KOPT-K1 (cell line): Measurements from ENCODE around the gene ARAP2.

Experiments
- H3K27ac ChIP-seq: fragments of 200-600 bp; sonication (generic); 2 replicates; pipeline ENCODE4 v1.5.1; 2016; ENCODE audit warnings: antibody characterized with exemption, mild to moderate bottlenecking, low read depth, low read length; ENCODE audit not compliant: poor library complexity, severe bottlenecking
- H3K36me3 ChIP-seq: fragments of 200-600 bp; sonication (generic); 2 replicates; pipeline ENCODE4 v1.5.1; 2017; ENCODE audit warnings: antibody characterized with exemption, mild to moderate bottlenecking, low read length, moderate library complexity; ENCODE audit not compliant: insufficient read depth
- H3K9me3 ChIP-seq: fragments of 200-600 bp; sonication (generic); 2 replicates; pipeline ENCODE4 v1.5.1; 2017; ENCODE audit warnings: antibody characterized with exemption, low read length, mild to moderate bottlenecking; ENCODE audit not compliant: insufficient read depth, poor library complexity, severe bottlenecking

ARAP2 gene

DNA sequence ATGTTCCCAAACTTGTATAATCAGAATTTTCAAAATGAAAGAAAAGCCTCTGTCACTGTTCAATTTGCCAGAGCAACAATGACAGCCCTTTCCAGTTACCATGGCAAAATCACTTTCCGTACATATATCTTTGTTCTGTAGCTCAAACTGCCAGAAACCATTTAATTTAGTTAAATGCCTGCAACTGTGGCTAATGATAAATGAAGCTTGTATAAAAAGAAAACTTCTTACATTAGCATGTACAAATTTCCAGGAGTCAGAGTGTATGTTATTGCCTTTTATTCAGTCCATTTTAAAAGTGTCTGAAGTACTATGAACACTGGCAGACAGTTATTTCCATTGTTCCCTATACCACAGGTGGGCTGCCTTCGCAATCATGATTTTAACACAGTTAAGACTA, 30.3 kb downstream of the ARAP2 start:
- H3K27ac ChIP-seq, result no peak overlapping the region
- H3K9me3 ChIP-seq, result no peaks in the 10 kb centered on the region
- peaks cover 11% of the 10 kb centered on the region for H3K36me3 ChIP-seq

DNA sequence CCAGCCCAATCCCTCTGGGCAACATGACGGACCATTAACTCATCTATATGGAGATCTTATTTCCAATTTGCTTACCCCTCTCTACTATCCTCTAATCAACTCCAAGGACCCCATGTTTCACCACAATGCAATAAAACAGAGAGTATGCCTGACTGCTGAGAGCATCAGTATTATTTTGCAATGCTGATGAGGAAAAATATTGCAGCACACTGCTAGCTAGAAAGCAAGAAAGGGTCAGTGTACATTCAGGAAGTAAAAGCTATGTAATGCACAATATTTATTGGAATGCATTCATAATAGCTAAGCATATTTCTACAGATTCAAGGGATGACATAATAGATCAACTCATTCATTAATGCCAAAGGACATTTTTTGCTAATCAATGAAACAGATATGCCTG, 33.2 kb downstream of the ARAP2 start:
- H3K9me3 ChIP-seq, result no peaks in the 10 kb centered on the region
- H3K36me3 ChIP-seq, result peaks cover 11% of the 10 kb centered on the region
- H3K27ac ChIP-seq, result no peak overlapping the region

DNA sequence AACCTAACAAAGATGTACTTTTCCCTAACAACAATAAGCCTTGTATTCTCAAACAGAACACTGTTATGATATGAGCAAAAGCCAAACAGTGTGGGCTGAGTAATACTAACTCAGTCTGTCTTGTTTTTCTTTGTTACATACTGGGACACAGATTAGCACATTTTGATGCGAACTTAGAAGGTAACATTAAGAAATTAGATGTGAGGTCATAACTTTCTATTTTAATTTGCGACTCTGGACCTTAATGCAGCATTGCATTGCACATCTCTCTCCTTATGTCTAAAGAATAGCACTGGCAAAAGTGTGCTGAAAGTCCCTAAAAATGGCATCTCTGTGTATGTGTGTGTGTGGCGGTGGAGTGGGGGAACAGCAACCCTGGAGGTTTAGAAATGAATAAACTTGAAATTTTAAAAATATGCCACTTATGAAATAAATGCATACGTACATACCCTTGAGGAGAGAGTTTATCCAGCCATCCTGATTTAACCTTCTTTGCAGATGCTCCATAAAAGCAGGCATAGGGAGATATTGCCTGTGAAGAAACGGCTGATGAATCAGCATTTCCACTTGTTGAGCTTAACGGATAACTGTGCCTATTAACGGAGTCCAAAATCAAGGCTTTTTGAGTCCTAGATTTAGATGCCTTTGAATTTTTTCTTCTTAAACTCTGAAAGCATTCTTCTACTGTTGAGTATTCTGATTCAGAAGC, 34.2 kb downstream of the ARAP2 start:
- H3K9me3 ChIP-seq, result no peaks in the 10 kb centered on the region
- peaks cover 11% of the 10 kb centered on the region for H3K36me3 ChIP-seq
- no peak overlapping the region for H3K27ac ChIP-seq

DNA sequence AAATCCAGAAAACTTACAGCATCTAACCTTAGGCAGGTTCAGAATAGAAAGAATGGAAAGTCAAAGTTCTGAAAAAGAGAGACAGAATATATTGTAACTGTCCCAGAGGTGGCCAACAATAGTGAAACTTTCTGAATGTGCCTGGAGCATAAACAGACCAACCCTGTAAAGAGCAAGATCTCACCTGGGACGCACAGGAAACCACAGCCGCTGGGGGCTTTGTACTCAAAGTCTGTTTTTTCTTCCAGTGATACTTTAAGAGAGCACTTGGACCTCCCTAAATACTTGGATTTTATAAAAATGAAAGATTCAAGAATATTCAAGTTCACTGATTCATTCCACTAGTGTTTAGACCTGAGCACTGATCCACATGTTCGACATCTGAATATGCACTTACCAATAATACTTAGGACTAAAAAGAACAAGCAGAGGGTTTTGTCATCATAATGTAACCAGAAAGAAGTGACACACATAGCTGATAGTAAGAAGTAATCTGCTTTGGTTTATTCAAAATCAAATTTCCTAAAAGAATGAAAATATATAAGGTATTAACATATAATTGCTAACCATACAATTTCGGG, 35.3 kb downstream of the ARAP2 start:
- H3K27ac ChIP-seq, result peak overlapping the region; percentile 39
- H3K36me3 ChIP-seq, result peaks cover 11% of the 10 kb centered on the region
- no peaks in the 10 kb centered on the region for H3K9me3 ChIP-seq

DNA sequence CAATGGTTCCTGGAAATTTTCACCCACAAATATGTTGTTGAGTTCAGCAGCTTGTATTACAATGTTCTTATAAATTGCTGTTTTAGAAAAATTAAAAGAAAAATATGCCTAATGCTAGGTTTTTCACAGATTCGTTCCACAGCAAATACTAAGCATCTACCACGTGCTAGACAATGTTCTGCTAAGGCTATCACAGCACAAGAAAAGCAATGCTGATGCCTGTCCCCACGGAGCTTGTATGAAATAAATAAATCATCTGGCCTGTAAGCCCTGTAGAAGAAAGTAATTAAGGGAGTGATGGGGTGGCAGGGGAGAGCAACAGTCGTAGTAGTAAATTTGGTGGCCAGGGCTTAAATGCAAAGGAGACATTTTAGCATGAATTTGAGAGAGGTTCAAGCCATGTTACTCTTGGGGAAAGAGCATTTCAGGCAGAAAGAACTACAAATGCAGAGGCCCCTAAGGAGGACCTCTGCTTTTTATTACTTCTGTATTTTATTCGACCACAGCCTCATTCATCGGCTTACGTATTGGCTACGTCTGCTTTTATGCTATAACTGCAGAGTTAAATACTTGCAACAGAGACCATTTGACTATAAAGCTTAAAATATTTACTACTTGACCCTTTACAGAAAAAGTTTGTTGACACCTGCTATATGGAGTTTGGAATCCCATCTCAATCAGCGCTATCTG, 36.3 kb downstream of the ARAP2 start:
- H3K9me3 ChIP-seq, result no peaks in the 10 kb centered on the region
- peak overlapping the region; percentile 39 for H3K27ac ChIP-seq
- peaks cover 11% of the 10 kb centered on the region for H3K36me3 ChIP-seq

DNA sequence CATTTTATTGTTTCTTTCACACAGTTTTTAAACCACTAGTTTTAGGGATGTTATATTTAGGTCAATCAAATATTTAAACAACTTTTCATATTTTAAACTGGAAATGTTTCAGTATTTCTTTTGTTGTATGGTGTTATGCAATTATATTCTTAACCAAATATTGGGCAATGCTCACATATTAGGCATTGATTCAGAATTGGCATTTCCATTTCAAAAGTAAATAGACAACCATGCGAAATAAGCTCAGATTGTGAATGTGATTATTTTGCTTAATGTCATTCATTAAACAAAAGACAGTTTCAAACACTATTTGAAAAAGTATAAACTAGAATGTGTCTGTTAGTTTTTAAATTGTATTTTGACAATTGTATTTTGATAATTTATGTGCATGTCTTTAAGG, 36.9 kb downstream of the ARAP2 start:
- no peak overlapping the region for H3K27ac ChIP-seq
- H3K36me3 ChIP-seq, result peaks cover 11% of the 10 kb centered on the region

DNA sequence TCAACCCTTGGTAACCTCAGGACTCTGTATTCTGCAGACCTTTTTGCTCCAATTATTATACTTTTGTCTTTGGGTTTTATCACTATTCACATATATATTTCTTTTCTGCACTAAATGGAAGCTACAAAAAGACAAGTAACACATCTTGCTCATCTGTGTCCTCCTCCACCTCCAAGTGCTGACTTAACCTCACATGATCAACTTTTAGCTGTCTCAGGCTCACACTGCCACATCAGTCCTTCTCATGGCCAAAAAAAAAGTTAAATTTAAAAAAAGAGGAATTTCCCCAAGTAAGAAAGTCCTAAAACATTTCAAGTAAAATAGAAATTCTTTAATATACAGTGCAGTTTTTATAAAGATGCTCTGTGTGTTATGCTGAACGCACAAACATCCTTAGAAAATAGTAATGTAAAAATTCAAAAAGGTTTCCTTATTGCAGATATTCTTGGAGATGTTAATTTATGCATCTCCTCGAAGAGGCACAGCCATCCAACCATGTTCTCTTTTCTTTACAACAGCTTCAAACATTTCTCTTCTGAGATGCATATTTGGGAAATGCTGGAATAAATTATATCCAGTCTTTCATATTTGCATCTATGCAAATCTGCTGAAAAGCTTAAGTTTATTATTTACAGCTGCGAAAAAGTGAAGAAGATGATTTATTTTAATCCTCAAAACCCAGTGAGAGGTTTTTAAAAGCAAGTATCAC, 37.6 kb downstream of the ARAP2 start:
- Histone ChIP-seq H3K27ac (no peak overlapping the region), H3K9me3 (no peaks in the 10 kb centered on the region), H3K36me3 (peaks cover 11% of the 10 kb centered on the region)

More for the DNA sequence above, 36.9 kb downstream of the ARAP2 start:
- no peaks in the 10 kb centered on the region for H3K9me3 ChIP-seq

DNA sequence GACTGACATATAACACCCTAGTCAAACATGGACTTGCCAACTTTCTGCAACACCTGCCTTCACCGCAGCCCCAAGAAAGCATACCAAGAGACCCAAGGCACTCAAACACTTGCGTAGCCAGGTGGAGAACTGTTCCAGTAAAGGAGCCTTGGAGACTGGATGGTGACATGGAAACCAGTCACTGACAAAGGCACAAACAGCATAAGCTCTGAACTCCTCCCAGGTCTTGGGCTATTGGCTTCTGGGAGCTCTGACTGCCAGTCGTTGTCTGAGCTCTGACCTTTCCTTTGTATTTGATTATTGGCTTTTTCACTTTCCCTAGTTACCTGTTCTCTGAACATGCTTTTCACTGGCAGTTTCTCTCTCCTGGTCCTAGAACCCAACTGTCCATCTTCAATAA, 38.3 kb downstream of the ARAP2 start:
- Histone ChIP-seq H3K36me3 (peaks cover 11% of the 10 kb centered on the region), H3K9me3 (no peaks in the 10 kb centered on the region), H3K27ac (no peak overlapping the region)

DNA sequence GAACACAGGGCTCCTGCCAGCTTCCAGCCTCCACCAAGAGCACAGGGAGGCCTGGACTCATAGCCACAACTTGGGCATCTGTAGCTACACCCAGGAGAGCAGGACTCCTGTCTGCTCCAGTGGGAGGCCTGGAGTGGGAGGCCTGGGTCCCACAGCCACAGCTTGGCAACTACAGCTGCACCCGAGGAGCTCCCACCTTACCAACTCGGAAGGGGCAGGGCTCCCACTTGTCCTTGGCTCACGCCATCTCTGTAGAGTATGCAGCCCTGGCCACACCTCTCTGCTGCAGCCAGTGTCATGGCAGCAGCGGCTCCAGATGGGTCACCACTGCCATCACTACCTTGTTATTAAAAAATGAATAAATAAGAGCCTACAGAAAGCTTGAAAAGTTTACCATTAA, 45.5 kb downstream of the ARAP2 start:
- peaks cover 15% of the 10 kb centered on the region; the same call in 1 of the 2 replicates for H3K36me3 ChIP-seq
- no peaks in the 10 kb centered on the region for H3K9me3 ChIP-seq
- H3K27ac ChIP-seq, result no peak overlapping the region

DNA sequence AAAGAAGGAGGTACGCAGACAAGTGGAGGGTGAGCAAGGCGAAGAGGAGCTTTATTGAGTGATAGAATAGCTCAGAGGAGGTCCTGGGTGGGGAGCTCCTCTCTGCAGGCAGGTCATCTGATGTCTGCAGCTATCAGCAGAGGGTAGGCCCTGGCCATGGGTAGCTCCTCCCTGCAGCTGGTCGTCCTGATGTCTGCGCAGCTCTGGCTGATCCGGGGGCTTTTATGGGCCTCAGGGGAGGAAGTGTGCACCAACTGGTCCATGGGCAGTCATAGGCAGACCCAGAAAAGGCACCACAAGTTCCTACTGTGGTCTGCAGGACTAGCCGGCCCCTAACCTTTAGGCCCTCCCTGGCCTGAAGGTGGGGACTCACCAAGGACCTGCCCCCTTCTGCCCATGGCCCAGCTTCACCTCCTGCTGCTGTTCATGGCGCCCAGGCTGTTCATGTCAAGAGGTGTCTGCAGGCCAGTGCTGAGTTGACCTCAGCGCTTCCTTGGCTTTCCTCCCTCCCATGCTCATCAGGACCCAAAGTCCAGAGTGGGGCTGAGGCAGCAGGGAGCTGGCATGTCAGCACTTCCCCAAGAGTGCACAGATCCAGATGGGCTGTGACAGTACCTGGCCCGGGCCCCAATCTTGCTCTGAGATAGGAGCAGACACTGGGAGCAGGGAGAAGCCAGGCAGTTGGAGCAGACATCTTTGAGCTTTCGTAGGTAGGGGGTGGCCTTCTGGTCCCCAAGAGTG, 46.1 kb downstream of the ARAP2 start:
- Histone ChIP-seq H3K9me3 (no peaks in the 10 kb centered on the region), H3K36me3 (peaks cover 15% of the 10 kb centered on the region)

DNA sequence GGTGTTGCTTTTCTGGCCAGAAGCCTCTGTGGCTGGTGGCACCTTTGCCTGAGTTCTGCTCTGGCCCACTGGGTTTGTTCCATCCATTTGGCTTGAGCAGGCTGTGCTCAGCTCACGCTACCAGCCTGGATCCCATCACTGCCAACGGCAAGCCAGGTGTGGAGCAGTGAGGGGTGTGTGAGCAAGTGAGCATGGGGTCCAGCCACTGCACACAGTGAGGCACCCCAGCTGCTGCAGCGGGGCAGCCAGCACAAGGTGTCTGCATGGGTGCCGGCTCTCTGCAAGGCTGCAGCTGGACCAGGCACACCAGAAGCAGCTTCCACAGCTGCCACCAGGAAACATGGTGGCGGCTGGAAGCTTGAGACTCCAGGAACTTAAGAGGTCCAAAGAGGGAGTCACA, 46.8 kb downstream of the ARAP2 start:
- H3K9me3 ChIP-seq, result no peaks in the 10 kb centered on the region

More for the DNA sequence above, 46.1 kb downstream of the ARAP2 start:
- H3K27ac ChIP-seq, result no peak overlapping the region

DNA sequence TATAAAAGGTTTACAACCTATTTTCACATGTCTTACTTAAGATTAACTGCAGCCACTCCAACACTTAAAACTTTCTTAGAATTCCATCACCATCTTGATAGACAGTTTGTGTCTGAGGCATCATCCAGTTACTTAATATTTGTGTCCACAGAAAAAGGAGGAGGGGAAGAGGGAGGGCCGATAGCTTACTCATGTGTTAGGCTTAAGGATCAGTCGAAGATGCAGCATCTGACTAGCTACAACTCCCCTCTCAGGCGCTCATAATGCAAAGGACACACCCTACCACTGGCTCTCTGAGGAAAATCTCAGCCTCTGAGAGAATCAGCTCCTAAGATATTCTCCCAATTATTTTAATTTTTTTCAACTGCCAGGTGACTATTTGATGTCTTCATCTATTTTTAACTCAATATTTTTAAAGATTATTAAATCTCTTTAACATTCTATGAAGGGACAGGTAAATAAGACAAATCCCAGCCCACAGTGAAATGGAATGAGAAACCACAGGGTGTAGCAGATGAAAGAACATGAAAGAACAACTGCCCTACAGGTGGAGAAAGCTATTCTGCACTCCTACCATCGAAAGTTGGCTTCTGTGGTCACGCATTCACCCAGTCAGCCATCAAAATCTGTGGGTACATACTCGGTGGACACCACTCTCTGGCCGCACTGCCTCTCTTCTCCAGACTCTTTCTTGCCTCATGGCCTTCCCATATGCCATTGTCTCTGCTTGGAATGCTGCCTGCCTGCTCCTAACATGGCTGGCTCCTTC, 48.0 kb downstream of the ARAP2 start:
- H3K9me3 ChIP-seq, result no peaks in the 10 kb centered on the region
- H3K27ac ChIP-seq, result no peak overlapping the region
- H3K36me3 ChIP-seq, result peaks cover 15% of the 10 kb centered on the region

More for the DNA sequence above, 46.8 kb downstream of the ARAP2 start:
- Histone ChIP-seq H3K36me3 (peaks cover 15% of the 10 kb centered on the region), H3K27ac (no peak overlapping the region)

DNA sequence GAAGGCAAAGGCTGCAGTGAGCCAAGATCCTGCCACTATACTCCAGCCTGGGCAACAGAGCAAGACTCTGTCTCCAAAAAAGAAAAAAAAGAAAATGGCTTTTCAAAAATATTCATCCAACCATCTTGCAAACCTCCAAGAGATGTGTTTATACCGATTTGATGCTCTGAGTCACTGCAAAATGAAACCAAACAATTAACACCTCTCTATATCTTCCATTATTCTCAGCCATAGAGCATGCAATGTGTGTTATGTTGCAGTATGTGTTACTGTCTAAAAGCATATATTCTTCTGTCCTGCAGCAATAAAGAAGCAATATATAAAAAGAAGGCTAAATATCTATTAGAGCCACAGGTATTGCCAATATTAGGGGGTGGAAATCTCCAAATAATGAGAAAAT, 51.4 kb downstream of the ARAP2 start:
- Histone ChIP-seq H3K9me3 (no peaks in the 10 kb centered on the region), H3K27ac (no peak overlapping the region), H3K36me3 (peaks cover 5% of the 10 kb centered on the region)
